B cell (primary cell): ENCODE results near the gene SRGAP2B.
"Not testable (repeated sequence)": the region's sequence is repeated elsewhere in the genome, so short reads cannot be mapped to it uniquely, and the experiment has no call there.

Experiments
- EZH2 ChIP-seq: IDR thresholded peaks from 2 replicates; pipeline ENCODE4 v1.6.1; 2012; ENCODE audit warnings: borderline replicate concordance, low read depth, mild to moderate bottlenecking, moderate library complexity, low read length; ENCODE audit not compliant: insufficient read depth, poor library complexity, severe bottlenecking
- TF ChIP-seq, protein P1 (sequence below): fragments of 200-600 bp; IDR thresholded peaks from one replicate; pipeline ENCODE4 v1.8.0; 2022; ENCODE audit warnings: antibody characterized with exemption, mild to moderate bottlenecking

DNA sequence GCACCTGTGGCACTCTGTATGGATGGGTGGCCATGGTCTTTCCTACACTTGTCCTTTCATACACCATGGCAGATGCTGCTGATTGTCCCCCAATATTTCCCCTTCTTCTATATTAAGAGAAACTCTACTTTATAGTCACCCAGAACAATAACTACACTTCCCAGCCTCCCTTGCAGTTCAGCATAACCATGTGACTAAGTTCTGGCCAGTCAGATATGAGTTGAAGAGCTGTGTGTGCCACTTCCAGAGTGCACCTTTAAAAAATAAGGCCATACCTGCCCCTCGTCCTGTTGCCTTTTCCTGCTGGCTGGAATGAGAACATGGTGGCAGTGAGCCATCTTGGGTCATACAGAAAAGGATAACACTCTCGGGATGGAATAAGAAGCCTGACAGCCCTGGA lies 108.0 kb downstream of the SRGAP2B start:
- TF ChIP-seq EZH2: not testable (repeated sequence)
- TF ChIP-seq, protein P1, sequence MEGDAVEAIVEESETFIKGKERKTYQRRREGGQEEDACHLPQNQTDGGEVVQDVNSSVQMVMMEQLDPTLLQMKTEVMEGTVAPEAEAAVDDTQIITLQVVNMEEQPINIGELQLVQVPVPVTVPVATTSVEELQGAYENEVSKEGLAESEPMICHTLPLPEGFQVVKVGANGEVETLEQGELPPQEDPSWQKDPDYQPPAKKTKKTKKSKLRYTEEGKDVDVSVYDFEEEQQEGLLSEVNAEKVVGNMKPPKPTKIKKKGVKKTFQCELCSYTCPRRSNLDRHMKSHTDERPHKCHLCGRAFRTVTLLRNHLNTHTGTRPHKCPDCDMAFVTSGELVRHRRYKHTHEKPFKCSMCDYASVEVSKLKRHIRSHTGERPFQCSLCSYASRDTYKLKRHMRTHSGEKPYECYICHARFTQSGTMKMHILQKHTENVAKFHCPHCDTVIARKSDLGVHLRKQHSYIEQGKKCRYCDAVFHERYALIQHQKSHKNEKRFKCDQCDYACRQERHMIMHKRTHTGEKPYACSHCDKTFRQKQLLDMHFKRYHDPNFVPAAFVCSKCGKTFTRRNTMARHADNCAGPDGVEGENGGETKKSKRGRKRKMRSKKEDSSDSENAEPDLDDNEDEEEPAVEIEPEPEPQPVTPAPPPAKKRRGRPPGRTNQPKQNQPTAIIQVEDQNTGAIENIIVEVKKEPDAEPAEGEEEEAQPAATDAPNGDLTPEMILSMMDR: not testable (repeated sequence)
